GM12878 (cell line): Measurements from ENCODE around the gene PPAN. TPM values are rescaled to one million over a fixed set of nuclear protein-coding genes. Genes with fewer than 3 reads are reported as not detected.

ENCODE experiments used
- ATAC-seq: fragments of 200-7000 bp; cut with Tn5 transposase; 3 replicates; pipeline ENCODE4 v1.9.1; 2020; ENCODE audit warnings: mild to moderate bottlenecking, moderate library complexity
- BruUV-seq: library from RNA; stranded (reverse); fragments of 400-500 nt; replicated peaks from 2 replicates; lab custom pipeline; 2021; lab: Mats Ljungman, UMichigan
- CTCF ChIA-PET: fragments of 300-600 bp; sonication (Branson Sonifier 250); formaldehyde crosslinking; extraction: SDS; loops from one replicate; lab custom pipeline; 2021; ENCODE audit warnings: inconsistent platforms; lab: Yijun Ruan, JAX
- POLR2A ChIA-PET: fragments of 350-600 bp; formaldehyde crosslinking; extraction: SDS; loops from one replicate; lab custom pipeline; 2021; ENCODE audit warnings: inconsistent platforms; lab: Charles Lee
- RAD21 ChIA-PET: fragments of 300-600 bp; sonication (Branson Sonifier 250); formaldehyde crosslinking; loops from one replicate; lab custom pipeline; 2023; ENCODE audit warnings: antibody characterized with exemption; ENCODE audit not compliant: unreplicated experiment; lab: Charles Lee
- SMC1A ChIA-PET: fragments of 300-600 bp; sonication (Branson Sonifier 250); formaldehyde crosslinking; loops from one replicate; lab custom pipeline; 2023; ENCODE audit not compliant: unreplicated experiment, uncharacterized antibody; lab: Charles Lee
- DNase-seq: peaks from one replicate; pipeline ENCODE4 v3.0.0-alpha.2; 2011; ENCODE audit warnings: low read depth, low spot score
- FAIRE-seq: peaks from 3 replicates; lab custom pipeline; 2011; peaks lifted over from hg19 to GRCh38; lab: Jason Lieb, UNC
- H2AFZ ChIP-seq: 2 replicates; pipeline ENCODE4 v1.6.0; 2011; ENCODE audit warnings: low read depth, low read length, control low read depth; ENCODE audit not compliant: control insufficient read depth
- H3K27ac ChIP-seq: 2 replicates; pipeline ENCODE4 v1.5.1; 2011; ENCODE audit warnings: control low read depth; ENCODE audit not compliant: control insufficient read depth, insufficient read depth
- H3K27me3 ChIP-seq, 2 experiments: replicated peaks in 1 of 2; 2 replicates each; pipeline versions ENCODE4 v1.6.0 to v1.6.1; 2011; ENCODE audit warnings: low read length in 1 of 2; ENCODE audit not compliant: control insufficient read depth in 2 of 2, insufficient read depth in 2 of 2
- H3K36me3 ChIP-seq, 2 experiments: 2 replicates each; pipeline ENCODE4 v1.5.1; 2011; ENCODE audit warnings: low read length in 1 of 2; ENCODE audit not compliant: control insufficient read depth in 2 of 2, insufficient read depth in 2 of 2
- H3K4me1 ChIP-seq: 2 replicates; pipeline ENCODE4 v1.6.1; 2011; ENCODE audit warnings: mild to moderate bottlenecking, low read length, moderate library complexity, mixed read lengths; ENCODE audit not compliant: control insufficient read depth, insufficient read depth
- H3K4me2 ChIP-seq: 2 replicates; pipeline ENCODE4 v1.6.0; 2011; ENCODE audit warnings: control low read depth; ENCODE audit not compliant: control insufficient read depth, insufficient read depth
- H3K4me3 ChIP-seq: fragments of 200-600 bp; sonication (generic); 2 replicates; pipeline ENCODE4 v1.5.1; 2016
- H3K79me2 ChIP-seq: 2 replicates; pipeline ENCODE4 v1.6.0; 2011; ENCODE audit warnings: low read length; ENCODE audit not compliant: control insufficient read depth, insufficient read depth
- H3K9ac ChIP-seq: 2 replicates; pipeline ENCODE4 v1.8.0; 2011; ENCODE audit warnings: low read length, control low read depth, mixed read lengths; ENCODE audit not compliant: control insufficient read depth, insufficient read depth
- H3K9me3 ChIP-seq: replicated peaks from 3 replicates; pipeline ENCODE4 v1.5.1; 2011; ENCODE audit warnings: mild to moderate bottlenecking, low read length; ENCODE audit not compliant: control insufficient read depth, insufficient read depth
- H4K20me1 ChIP-seq: 2 replicates; pipeline ENCODE4 v1.6.0; 2011; ENCODE audit not compliant: control insufficient read depth, insufficient read depth
- BCL11A ChIP-seq: IDR thresholded peaks from 2 replicates; pipeline ENCODE4 v1.6.1; 2011; ENCODE audit warnings: low read depth, low read length
- CHD2 ChIP-seq: IDR thresholded peaks from 2 replicates; pipeline ENCODE4 v1.6.1; 2011; ENCODE audit warnings: low read depth, low read length, improper control_type of control experiment, borderline replicate concordance
- E2F8 ChIP-seq: fragments of 450-650 bp; IDR thresholded peaks from 2 replicates; pipeline ENCODE4 v1.6.1; 2018; ENCODE audit warnings: mild to moderate bottlenecking, low read depth, moderate library complexity; ENCODE audit not compliant: partially characterized antibody
- EZH2 ChIP-seq: IDR thresholded peaks from 2 replicates; pipeline ENCODE4 v1.6.1; 2012; ENCODE audit warnings: low read depth, mild to moderate bottlenecking, control low read depth, inconsistent platforms, low read length, borderline replicate concordance; ENCODE audit not compliant: control insufficient read depth
- FOXM1 ChIP-seq: IDR thresholded peaks from 2 replicates; pipeline ENCODE4 v1.6.1; 2012; ENCODE audit warnings: low read depth, mild to moderate bottlenecking, inconsistent platforms, low read length, moderate library complexity
- HSF1 ChIP-seq: fragments of 150-350 bp; IDR thresholded peaks from 2 replicates; pipeline ENCODE4 v1.6.1; 2014; ENCODE audit warnings: mild to moderate bottlenecking, low read depth, low read length
- KDM1A ChIP-seq: fragments of 200-600 bp; sonication (generic); IDR thresholded peaks from 2 replicates; pipeline ENCODE4 v1.6.1; 2016; ENCODE audit warnings: borderline replicate concordance
- NFYB ChIP-seq: IDR thresholded peaks from 2 replicates; pipeline ENCODE4 v1.6.1; 2011; ENCODE audit warnings: low read depth, mild to moderate bottlenecking, low read length, improper control_type of control experiment, moderate library complexity; ENCODE audit not compliant: insufficient read depth
- NR2C1 ChIP-seq: fragments of 450-650 bp; IDR thresholded peaks from 2 replicates; pipeline ENCODE4 v1.6.1; 2017; ENCODE audit warnings: antibody characterized with exemption, mild to moderate bottlenecking, moderate library complexity
- PAX8 ChIP-seq: fragments of 450-650 bp; IDR thresholded peaks from 2 replicates; pipeline ENCODE4 v1.6.1; 2017; ENCODE audit warnings: mild to moderate bottlenecking, moderate library complexity
- POLR2A ChIP-seq: IDR thresholded peaks from 2 replicates; pipeline ENCODE4 v1.6.1; 2011; ENCODE audit warnings: low read depth, mild to moderate bottlenecking, low read length
- POLR2AphosphoS5 ChIP-seq: IDR thresholded peaks from 2 replicates; pipeline ENCODE4 v1.6.1; 2011; ENCODE audit warnings: mild to moderate bottlenecking, low read length, inconsistent platforms
- POU2F2 ChIP-seq: IDR thresholded peaks from 3 replicates; pipeline ENCODE4 v1.6.1; 2011; ENCODE audit warnings: low read depth, mild to moderate bottlenecking, low read length, borderline replicate concordance
- SUPT20H ChIP-seq: IDR thresholded peaks from 2 replicates; pipeline ENCODE4 v1.6.1; 2011; ENCODE audit warnings: low read depth, mild to moderate bottlenecking, low read length, moderate library complexity, borderline replicate concordance; ENCODE audit not compliant: control insufficient read depth
- TAF1 ChIP-seq: IDR thresholded peaks from 2 replicates; pipeline ENCODE4 v1.6.1; 2011; ENCODE audit warnings: mild to moderate bottlenecking, low read depth, low read length, borderline replicate concordance
- TBL1XR1 ChIP-seq: IDR thresholded peaks from 2 replicates; pipeline ENCODE4 v1.6.1; 2012; ENCODE audit warnings: low read depth, low read length, improper control_type of control experiment
- TCF3 ChIP-seq: IDR thresholded peaks from 2 replicates; pipeline ENCODE4 v1.6.1; 2012; ENCODE audit warnings: low read depth, mild to moderate bottlenecking, low read length, borderline replicate concordance; ENCODE audit not compliant: insufficient read depth
- WGBS: methylation state at CpG from one replicate; pipeline ENCODE4 v1.1.6; 2016; ENCODE audit warnings: low lambda C conversion rate; ENCODE audit not compliant: insufficient replicate concordance, insufficient coverage; ENCODE audit errors: missing lambda C conversion rate; 5-methylcytosine and 5-hydroxymethylcytosine counted together
- in situ Hi-C: fragments of 300-500 bp; cut with MboI; formaldehyde crosslinking; loops from 9 replicates; pipeline ENCODE4 v1.14.3; 2018; ENCODE audit warnings: mixed read lengths
- intact Hi-C: fragments of 100-400 bp; cut with micrococcal nuclease; formaldehyde crosslinking; loops from one replicate; pipeline ENCODE4 v1.14.2; 2022; ENCODE audit not compliant: unreplicated experiment
- polyA plus RNA-seq, 11 experiments: library from polyadenylated mRNA; depleted of rRNA in 4 of 11; unstranded in 6 of 11; stranded (reverse) in 5 of 11; fragments of >200 nt; fragmentation: Nextera tagmentation in 4 of 11; fragmentation: Illumina TruSeq in 1 of 11; extraction: Ambion mirVana in 4 of 11; extraction: Trizol in 1 of 11; gene quantifications; 1 replicate in 1 of 11; 2 replicates in 10 of 11; pipeline versions ENCODE4 v1.2.1 to v1.2.3, GENCODE V29; 2011 to 2016; ENCODE audit warnings: inconsistent platforms in 2 of 11, missing spikeins in 2 of 11, low read depth in 1 of 11
- total RNA-seq, 4 experiments: library from RNA; depleted of rRNA in 3 of 4; stranded (reverse); fragments of >200 nt in 3 of 4; fragmentation: Illumina TruSeq in 1 of 4; extraction: Trizol in 1 of 4; gene quantifications; 2 replicates each; pipeline versions ENCODE4 v1.2.1 to v1.2.3, GENCODE V29; 2013 to 2021

The PPAN gene
- total and polyA plus RNA-seq, 10 of the 15 experiments (the other 5 are each of a cell fraction or from before 2014, with no cell fraction given): 2.1 to 171 (median 108) TPM

GRCh38 chr19:10116085-10116865, 10.1 kb downstream of the PPAN start:
- H3K27ac ChIP-seq: no peak overlapping the region
- no peak overlapping the region for H2AFZ ChIP-seq
- H3K9ac ChIP-seq: no peak overlapping the region
- peaks cover 28% of the 10 kb centered on the region for H3K79me2 ChIP-seq
- ChIA-PET CTCF (interaction anchor here (0.9 to 9.8 kb wide), 2 partner anchors 16 to 274 kb away, joined by 3 to 171 read pairs; partner anchors contain the start of gene ANGPTL6), RAD21 (interaction anchor here (0.9 to 8.6 kb wide), 2 partner anchors 16 to 134 kb away, joined by 5 to 166 read pairs; partner anchors contain the start of gene ANGPTL6), POLR2A (interaction anchor here (0.6 to 5.4 kb wide), 7 partner anchors 9 to 104 kb away, joined by 3 to 58 read pairs (median 3); partner anchors contain the start of genes ANGPTL6 and PPAN), SMC1A (interaction anchor here (1.4 to 11.4 kb wide), 2 partner anchors 16 to 272 kb away, joined by 3 to 150 read pairs; partner anchors contain the start of gene ANGPTL6)
- no peak for FAIRE-seq
- no peak for DNase-seq
- no peaks in the 10 kb centered on the region for H3K9me3 ChIP-seq
- no peak overlapping the region for H3K4me2 ChIP-seq
- no peaks in the 10 kb centered on the region for H3K27me3 ChIP-seq
- ATAC-seq: no peak
- peaks cover 4 to 34% of the 10 kb centered on the region in 2 experiments; a peak in 3 of 4 replicates for H3K36me3 ChIP-seq
- in situ Hi-C loops: no loop called here
- peaks cover 19% of the 10 kb centered on the region for H3K4me1 ChIP-seq
- H4K20me1 ChIP-seq: no peaks in the 10 kb centered on the region
- intact Hi-C loops: no loop called here
- no peak overlapping the region for H3K4me3 ChIP-seq
- WGBS: 94% methylated on average over 35 of the region's 35 CpGs
- BruUV-seq: TSS peak; percentile 6
- TF ChIP-seq NFYB (no peak), FOXM1 (no peak), TBL1XR1 (no peak), E2F8 (no peak), TAF1 (no peak), HSF1 (no peak), CHD2 (no peak), KDM1A (no peak), NR2C1 (no peak), POLR2A (peak; percentile 68), POLR2AphosphoS5 (peak; percentile 60), PAX8 (no peak), SUPT20H (no peak), BCL11A (0 out of 2 replicates have a peak, but pooled peaks have one; percentile 7), POU2F2 (peak; percentile 61; the same call in 1 of the 3 replicates), TCF3 (no peak), EZH2 (no peak)
